Esophagus squamous epithelium (tissue), 5 donors: ENCODE results near the gene TSPAN18. TPM values are rescaled to one million over a fixed set of nuclear protein-coding genes. Genes with fewer than 3 reads are reported as not detected.
A peak's percentile ranks its signal among the peaks of the same experiment; 100 is the strongest.

Source experiments
- DNase-seq: peaks from one replicate; lab custom pipeline; 2025; lab: John Stamatoyannopoulos, UW
- H3K27ac ChIP-seq, 4 donors: fragments of 200-600 bp; sonication (generic); one replicate each; pipeline ENCODE4 v1.5.1; 2016 to 2019; ENCODE audit warnings: mild to moderate bottlenecking in 1 of 4
- H3K27me3 ChIP-seq, 4 donors: fragments of 200-600 bp; sonication (generic); 1 replicate in 3 of 4; 2 replicates in 1 of 4; pipeline versions ENCODE4 v1.5.1 to v1.6.0; 2017 to 2021; ENCODE audit warnings: antibody characterized with exemption in 1 of 4
- H3K36me3 ChIP-seq, 3 donors: fragments of 200-600 bp; sonication (generic); one replicate each; pipeline ENCODE4 v1.5.1; 2016 to 2019
- H3K4me1 ChIP-seq, 3 donors: fragments of 200-600 bp; sonication (generic); one replicate each; pipeline ENCODE4 v1.5.1; 2017 to 2019
- H3K4me3 ChIP-seq, 4 donors: fragments of 200-600 bp; sonication (generic); 1 replicate in 3 of 4; 2 replicates in 1 of 4; pipeline ENCODE4 v1.5.1; 2016 to 2019; ENCODE audit warnings: mild to moderate bottlenecking in 2 of 4, moderate library complexity in 1 of 4
- H3K9me3 ChIP-seq, 3 donors: fragments of 200-600 bp; sonication (generic); one replicate each; pipeline ENCODE4 v1.5.1; 2016 to 2019
- POLR2A ChIP-seq, 4 donors: fragments of 450-650 bp; IDR thresholded peaks; one replicate each; pipeline ENCODE4 v1.6.1; 2017; ENCODE audit warnings: antibody characterized with exemption in 4 of 4, mild to moderate bottlenecking in 4 of 4, moderate library complexity in 3 of 4
- WGBS, 2 donors: methylation state at CpG; one replicate each; pipeline ENCODE4 v1.1.5; 2018; 5-methylcytosine and 5-hydroxymethylcytosine counted together
- intact Hi-C: fragments of 100-400 bp; cut with DNase I; formaldehyde crosslinking; loops from one replicate; pipeline ENCODE4 v1.15.0; 2022
- total RNA-seq, 4 donors: library from RNA; depleted of rRNA; stranded (reverse); fragments of >200 nt; gene quantifications; one replicate each; pipeline ENCODE4 v1.1.0, GENCODE V29; 2016
- TF ChIP-seq, protein P1 (sequence below), 6 experiments: fragments of 450-650 bp in 4 of 6; fragments of 200-600 bp in 2 of 6; sonication (generic) in 2 of 6; IDR thresholded peaks; one replicate each; pipeline ENCODE4 v1.5.1; 2016 to 2019; ENCODE audit warnings: antibody characterized with exemption in 6 of 6, mild to moderate bottlenecking in 4 of 6, moderate library complexity in 4 of 6
- donor health status: DM: yes; HTN: yes; CAD: no.

TSPAN18 gene
- total RNA-seq, 4 donors from 2014 or later, result 0.80 to 4.4 (median 2.0) TPM

DNA sequence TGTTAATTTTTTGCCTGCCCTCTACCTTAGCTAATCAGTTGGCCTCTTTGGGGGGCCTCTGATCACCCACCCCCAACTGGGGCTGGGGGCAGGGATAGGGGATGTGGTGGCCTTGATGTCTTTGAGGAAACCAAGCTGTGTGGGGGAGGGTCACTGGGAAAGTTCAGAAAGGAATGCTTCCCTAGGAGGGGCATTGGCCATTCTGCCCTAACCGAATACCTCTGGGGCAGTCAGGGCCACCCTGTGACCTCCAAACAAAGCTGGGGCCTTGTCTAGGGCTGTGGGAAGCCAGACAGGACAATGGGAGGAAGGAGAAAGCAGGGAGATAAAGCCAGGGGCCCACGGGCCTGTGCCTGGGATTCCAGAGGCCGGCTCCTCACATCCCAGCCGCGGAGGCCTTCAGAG is 97.5 kb downstream of the TSPAN18 start:
- DNase-seq, result no peak
- TF ChIP-seq POLR2A (IDR thresholded peaks at IDR 0.05), result no peak
- H3K27me3 ChIP-seq, result no peaks in the 10 kb centered on the region
- no peak overlapping the region for H3K4me3 ChIP-seq
- peak overlapping the region in 3 of 4 donors; percentile 3 to 57 (median 42) for H3K27ac ChIP-seq
- no peaks in the 10 kb centered on the region for H3K9me3 ChIP-seq
- intact Hi-C loops, result no loop called here
- H3K4me1 ChIP-seq, result peaks cover 0 to 19% (median 0%) of the 10 kb centered on the region in 3 donors
- WGBS, 2 donors, result 72 to 83% methylated on average over 4 to 5 of the region's 5 CpGs
- no peaks in the 10 kb centered on the region for H3K36me3 ChIP-seq

DNA sequence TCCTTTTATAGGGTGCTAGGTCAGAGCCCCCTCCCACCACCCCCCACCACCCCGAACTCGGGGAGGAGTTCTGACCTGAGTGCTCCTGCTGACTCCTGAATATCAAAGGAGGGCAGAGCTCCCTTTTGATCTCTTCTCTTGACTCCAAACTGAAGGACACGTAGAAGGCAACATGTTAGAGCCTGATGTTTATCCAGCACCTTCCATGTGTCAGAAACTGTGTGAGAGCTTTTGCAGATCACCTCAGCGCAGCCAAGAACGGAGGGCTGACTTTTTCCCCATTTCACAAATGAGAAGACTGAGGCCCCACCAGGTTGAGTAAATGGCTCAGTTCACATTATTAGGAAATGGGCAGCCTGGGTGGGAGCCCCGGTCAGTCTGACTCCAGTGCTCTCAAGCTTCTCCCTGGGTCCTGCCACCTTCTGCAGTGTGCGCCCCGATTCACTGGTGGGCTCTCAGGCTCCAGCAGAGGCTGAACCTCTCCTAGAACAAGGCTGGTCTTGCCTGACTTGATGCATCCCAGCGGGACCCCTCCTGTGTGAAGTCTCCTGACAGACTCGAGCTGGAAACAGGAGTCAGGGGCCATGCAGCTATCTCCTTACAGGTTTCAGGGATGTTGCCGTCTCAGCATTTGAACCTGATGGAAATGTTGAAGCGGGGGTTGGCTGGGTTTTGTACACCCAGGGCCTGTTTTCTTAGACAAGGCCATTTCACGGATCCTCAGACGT is 98.5 kb downstream of the TSPAN18 start:
- DNase-seq, result no peak
- H3K27ac ChIP-seq, result peak overlapping the region in 3 of 4 donors; percentile 13 to 57 (median 42)

DNA sequence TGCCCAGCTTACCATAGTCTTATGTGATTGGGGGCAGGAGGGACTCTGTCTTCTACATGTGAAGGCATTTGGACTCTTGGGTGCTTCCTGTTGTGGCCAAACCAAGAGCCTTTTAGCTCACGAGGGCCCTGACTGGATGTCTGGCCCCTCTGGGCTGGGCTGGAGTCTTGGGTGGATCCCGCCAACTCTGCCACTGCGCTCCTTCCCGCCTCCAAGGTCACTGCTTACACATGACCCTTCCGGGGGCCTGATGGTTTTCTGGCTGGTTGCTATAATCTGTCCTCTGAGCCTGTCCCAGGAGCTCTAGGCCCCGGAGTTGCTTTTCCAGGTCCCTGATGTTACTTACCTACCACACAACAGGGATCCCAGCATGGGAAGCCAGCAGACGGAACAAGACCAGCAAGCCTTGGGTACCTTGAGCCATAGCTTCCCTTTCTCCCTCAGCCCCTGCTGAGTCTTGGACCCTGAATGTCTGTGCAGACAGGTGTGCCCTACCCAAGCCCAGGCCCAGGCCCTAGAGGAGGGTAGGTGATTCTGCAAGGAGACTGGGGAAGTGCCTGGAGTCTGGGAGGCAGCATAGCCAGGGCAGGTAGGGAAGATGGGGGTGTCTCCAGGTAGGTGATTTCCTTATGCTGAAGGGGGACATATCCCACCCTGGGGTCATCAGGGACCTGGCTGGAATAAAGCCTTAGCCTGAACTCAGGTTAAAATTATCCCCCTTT is 100.3 kb downstream of the TSPAN18 start:
- intact Hi-C loops, result no loop called here
- H3K27ac ChIP-seq, result no peak overlapping the region
- no peak for DNase-seq
- H3K9me3 ChIP-seq, result no peaks in the 10 kb centered on the region
- TF ChIP-seq POLR2A (IDR thresholded peaks at IDR 0.05), result no peak
- TF ChIP-seq, protein P1, sequence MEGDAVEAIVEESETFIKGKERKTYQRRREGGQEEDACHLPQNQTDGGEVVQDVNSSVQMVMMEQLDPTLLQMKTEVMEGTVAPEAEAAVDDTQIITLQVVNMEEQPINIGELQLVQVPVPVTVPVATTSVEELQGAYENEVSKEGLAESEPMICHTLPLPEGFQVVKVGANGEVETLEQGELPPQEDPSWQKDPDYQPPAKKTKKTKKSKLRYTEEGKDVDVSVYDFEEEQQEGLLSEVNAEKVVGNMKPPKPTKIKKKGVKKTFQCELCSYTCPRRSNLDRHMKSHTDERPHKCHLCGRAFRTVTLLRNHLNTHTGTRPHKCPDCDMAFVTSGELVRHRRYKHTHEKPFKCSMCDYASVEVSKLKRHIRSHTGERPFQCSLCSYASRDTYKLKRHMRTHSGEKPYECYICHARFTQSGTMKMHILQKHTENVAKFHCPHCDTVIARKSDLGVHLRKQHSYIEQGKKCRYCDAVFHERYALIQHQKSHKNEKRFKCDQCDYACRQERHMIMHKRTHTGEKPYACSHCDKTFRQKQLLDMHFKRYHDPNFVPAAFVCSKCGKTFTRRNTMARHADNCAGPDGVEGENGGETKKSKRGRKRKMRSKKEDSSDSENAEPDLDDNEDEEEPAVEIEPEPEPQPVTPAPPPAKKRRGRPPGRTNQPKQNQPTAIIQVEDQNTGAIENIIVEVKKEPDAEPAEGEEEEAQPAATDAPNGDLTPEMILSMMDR (IDR thresholded peaks at IDR 0.05), result no peak
- WGBS, 2 donors, result 80 to 81% methylated on average over 6 of the region's 7 CpGs
- H3K4me3 ChIP-seq, result no peak overlapping the region
- H3K27me3 ChIP-seq, result no peaks in the 10 kb centered on the region
- H3K4me1 ChIP-seq, result peaks cover 0 to 18% (median 0%) of the 10 kb centered on the region in 3 donors
- no peaks in the 10 kb centered on the region for H3K36me3 ChIP-seq

More for the DNA sequence above, 98.5 kb downstream of the TSPAN18 start:
- Histone ChIP-seq H3K36me3 (no peaks in the 10 kb centered on the region), H3K4me3 (no peak overlapping the region), H3K27me3 (no peaks in the 10 kb centered on the region), H3K4me1 (peaks cover 0 to 18% (median 0%) of the 10 kb centered on the region in 3 donors), H3K9me3 (no peaks in the 10 kb centered on the region)
- TF ChIP-seq POLR2A (IDR thresholded peaks at IDR 0.05), result no peak
- intact Hi-C loops, result no loop called here
- 54 to 86% methylated on average over 4 to 7 of the region's 14 CpGs for WGBS, 2 donors

DNA sequence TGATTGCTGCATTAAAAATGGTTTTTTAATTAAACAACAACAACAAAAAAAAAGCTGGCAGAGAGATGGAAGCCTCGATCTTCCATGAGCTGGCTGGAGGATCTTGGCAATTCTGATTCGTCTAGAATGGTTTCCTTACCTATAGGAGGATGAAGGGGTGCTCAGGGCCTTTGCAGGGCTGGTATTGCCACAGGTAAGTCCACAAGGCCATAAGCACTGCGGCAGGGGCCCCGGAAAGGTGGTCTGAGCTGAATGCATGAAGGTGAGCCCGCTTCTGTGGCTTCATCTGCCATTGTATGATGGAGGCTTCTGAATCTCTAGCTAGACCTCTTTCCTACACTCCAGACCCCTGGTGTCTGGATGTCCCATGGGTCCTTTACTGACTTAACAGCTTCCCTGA is 101.5 kb downstream of the TSPAN18 start:
- H3K4me1 ChIP-seq, result peaks cover 0 to 18% (median 0%) of the 10 kb centered on the region in 3 donors
- DNase-seq, result no peak
- H3K4me3 ChIP-seq, result no peak overlapping the region
- peaks cover 0 to 10% (median 0%) of the 10 kb centered on the region in 4 donors for H3K27me3 ChIP-seq
- TF ChIP-seq POLR2A (IDR thresholded peaks at IDR 0.05), result no peak
- TF ChIP-seq, protein P1 (IDR thresholded peaks at IDR 0.05), result no peak
- no peaks in the 10 kb centered on the region for H3K36me3 ChIP-seq
- intact Hi-C loops, result no loop called here
- H3K9me3 ChIP-seq, result no peaks in the 10 kb centered on the region
- WGBS, 2 donors, result 75 to 80% methylated on average over 4 to 5 of the region's 5 CpGs
- H3K27ac ChIP-seq, result no peak overlapping the region

DNA sequence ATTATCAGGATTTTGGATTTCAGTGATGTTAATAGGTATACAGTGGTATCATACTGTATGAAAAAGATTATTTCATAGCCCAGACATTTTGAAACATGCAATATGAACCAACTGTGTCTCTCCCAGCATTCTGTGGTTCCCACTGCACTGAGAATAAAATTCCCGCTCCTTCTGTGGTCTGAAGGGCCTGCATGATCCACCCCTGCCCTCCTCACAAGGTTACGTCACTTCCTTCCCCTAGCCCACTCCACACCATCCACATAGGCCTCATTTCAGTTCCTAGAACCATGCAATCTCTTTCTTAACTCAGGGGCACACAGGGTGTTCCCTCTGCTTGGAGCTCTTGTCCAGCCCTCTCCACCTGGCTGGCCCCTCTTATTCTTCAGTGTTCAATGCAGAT is 103.1 kb downstream of the TSPAN18 start:
- Histone ChIP-seq H3K4me1 (peaks cover 0 to 21% (median 8%) of the 10 kb centered on the region in 3 donors), H3K9me3 (no peaks in the 10 kb centered on the region), H3K27me3 (peaks cover 0 to 15% (median 0%) of the 10 kb centered on the region in 4 donors), H3K27ac (no peak overlapping the region), H3K36me3 (no peaks in the 10 kb centered on the region), H3K4me3 (no peak overlapping the region)
- TF ChIP-seq POLR2A (IDR thresholded peaks at IDR 0.05), result no peak
- no peak for DNase-seq
- intact Hi-C loops, result no loop called here
- WGBS, 2 donors, result 79 to 96% methylated on average over 2 of the region's 2 CpGs

DNA sequence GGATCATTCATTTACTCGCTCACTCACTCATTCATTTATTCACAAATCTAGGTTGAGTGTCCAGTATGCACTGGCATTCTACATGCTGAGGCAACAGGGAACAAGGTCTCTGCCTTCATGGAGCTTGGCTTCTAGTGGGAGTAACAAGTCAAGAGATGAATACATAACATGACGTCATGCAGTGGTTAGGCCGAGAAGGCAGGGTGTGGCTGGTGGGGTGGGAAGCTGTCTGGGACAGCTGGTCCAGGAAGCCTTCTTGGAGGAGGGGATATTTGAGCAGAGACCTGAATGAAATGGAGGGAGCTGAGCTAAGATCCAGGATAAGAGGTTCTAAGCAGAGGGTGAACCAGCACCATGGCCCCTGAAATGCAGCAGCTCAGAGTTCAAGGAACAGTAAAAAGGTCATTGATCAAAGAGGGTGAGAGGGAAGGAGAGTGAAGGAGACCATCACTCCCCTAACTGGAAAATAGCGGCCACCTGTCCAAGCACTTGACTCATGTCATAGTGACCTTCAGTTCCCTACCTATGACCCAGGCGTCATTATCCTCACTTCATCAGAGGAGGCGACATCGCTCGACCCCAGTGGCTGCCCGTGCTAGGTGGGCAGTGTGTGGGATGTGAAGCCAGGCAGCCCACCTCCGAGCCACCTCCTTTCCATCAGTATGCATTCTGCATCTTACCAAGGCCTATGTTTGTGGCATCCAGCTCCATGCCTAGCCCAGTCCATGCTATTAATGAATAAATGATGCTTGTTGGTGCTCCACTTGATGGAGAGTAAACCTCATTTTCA is 105.0 kb downstream of the TSPAN18 start:
- TF ChIP-seq POLR2A (IDR thresholded peaks at IDR 0.05), result no peak
- TF ChIP-seq, protein P1 (IDR thresholded peaks at IDR 0.05), result no peak
- WGBS, 2 donors, result 78 to 86% methylated on average over 9 to 10 of the region's 10 CpGs
- peak overlapping the region in 2 of 4 donors; percentile 24 to 70 for H3K27ac ChIP-seq
- H3K4me3 ChIP-seq, result no peak overlapping the region
- no peaks in the 10 kb centered on the region for H3K36me3 ChIP-seq
- DNase-seq, result no peak
- intact Hi-C loops, result no loop called here
- H3K9me3 ChIP-seq, result no peaks in the 10 kb centered on the region
- H3K4me1 ChIP-seq, result peaks cover 0 to 27% (median 11%) of the 10 kb centered on the region in 3 donors
- peaks cover 0 to 22% (median 0%) of the 10 kb centered on the region in 4 donors for H3K27me3 ChIP-seq
